HT1080 (cell line): Measurements from ENCODE around the gene PSMD4. TPM values are rescaled to one million over a fixed set of nuclear protein-coding genes. Genes with fewer than 3 reads are reported as not detected.
A peak's percentile ranks its signal among the peaks of the same experiment; 100 is the strongest.

ENCODE experiments used
- DNase-seq: peaks from one replicate; pipeline ENCODE4 v3.0.0-alpha.2; 2015; ENCODE audit warnings: low read depth
- small RNA-seq: library from RNA; depleted of rRNA; stranded (forward); fragments of <200 nt; gene quantifications from one replicate; pipeline ENCODE3, GENCODE V24; 2014
- total RNA-seq: library from RNA; depleted of rRNA; stranded (reverse); fragments of >200 nt; shearing (Covaris generic); gene quantifications from 2 replicates; pipeline ENCODE4 v1.2.3, GENCODE V29; 2014; rRNA removed

Gene PSMD4
- total RNA-seq, 1 experiment from 2014 or later = 233 TPM

- no peak for DNase-seq
These were observed 40.4 kb downstream of the PSMD4 start for GRCh38 chr1:151294742-151295462.

GRCh38 chr1:151309811-151310323 is 55.3 kb downstream of the PSMD4 start:
- no peak for DNase-seq

- no peak for DNase-seq
These were observed 56.5 kb downstream of the PSMD4 start for GRCh38 chr1:151311011-151311410.

GRCh38 chr1:151311589-151312331 is 57.2 kb downstream of the PSMD4 start:
- DNase-seq = peak; percentile 98

GRCh38 chr1:151312411-151312810 is 57.9 kb downstream of the PSMD4 start:
- DNase-seq = no peak

GRCh38 chr1:151312826-151313225 is 58.3 kb downstream of the PSMD4 start:
- no peak for DNase-seq

GRCh38 chr1:151313501-151313900 is 59.0 kb downstream of the PSMD4 start:
- no peak for DNase-seq

GRCh38 chr1:151314137-151314875 is 59.8 kb downstream of the PSMD4 start:
- DNase-seq = peak; percentile 87

- no peak for DNase-seq
These were observed 61.2 kb downstream of the PSMD4 start for GRCh38 chr1:151315565-151316235.

Small RNAs within 50 kb of the gene (small RNA-seq; reads per million reads assigned to genes)
- gene RN7SL444P = not detected

Other genes with a start within 250 kb of the PSMD4 start
- 12.5 and 15.4 TPM in 2 replicates for gene MINDY1, start 247.8 kb upstream of the PSMD4 start, total RNA-seq
- 6.1 and 11.9 TPM in 2 replicates for gene PRUNE1, start 246.3 kb upstream of the PSMD4 start, total RNA-seq
- gene BNIPL, start 218.1 kb upstream of the PSMD4 start, total RNA-seq = 0.10 TPM in 1 of 2 replicates, not detected in the other
- gene C1orf56, start 207.0 kb upstream of the PSMD4 start, total RNA-seq = 2.9 and 5.4 TPM in 2 replicates
- 66.5 and 67.1 TPM in 2 replicates for gene CDC42SE1, start 195.1 kb upstream of the PSMD4 start, total RNA-seq
- gene MLLT11, start 194.3 kb upstream of the PSMD4 start, total RNA-seq = 8.8 and 9.8 TPM in 2 replicates
- 2.4 and 5.5 TPM in 2 replicates for gene GABPB2, start 184.0 kb upstream of the PSMD4 start, total RNA-seq
- 0.80 and 1.5 TPM in 2 replicates for gene SEMA6C, start 108.1 kb upstream of the PSMD4 start, total RNA-seq
- not detected in 2 replicates for gene TNFAIP8L2, start 98.1 kb upstream of the PSMD4 start, total RNA-seq
- gene LYSMD1, start 88.8 kb upstream of the PSMD4 start, total RNA-seq = 8.6 and 9.4 TPM in 2 replicates
- gene SCNM1, start 88.6 kb upstream of the PSMD4 start, total RNA-seq = 60.9 and 69.6 TPM in 2 replicates
- gene TMOD4, start 78.8 kb upstream of the PSMD4 start, total RNA-seq = 0.27 and 0.87 TPM in 2 replicates
- gene VPS72, start 64.5 kb upstream of the PSMD4 start, total RNA-seq = 52.9 and 59.3 TPM in 2 replicates
- 40.7 and 49.6 TPM in 2 replicates for gene PIP5K1A, start 56.2 kb upstream of the PSMD4 start, total RNA-seq
- gene ZNF687, start 27.6 kb downstream of the PSMD4 start, total RNA-seq = 17.6 and 22.2 TPM in 2 replicates
- 37.8 and 50.0 TPM in 2 replicates for gene PI4KB, start 72.7 kb downstream of the PSMD4 start, total RNA-seq
- 34.8 and 46.4 TPM in 2 replicates for gene RFX5, start 92.5 kb downstream of the PSMD4 start, total RNA-seq
- not detected in 2 replicates for gene SELENBP1, start 118.0 kb downstream of the PSMD4 start, total RNA-seq
- gene PSMB4, start 144.8 kb downstream of the PSMD4 start, total RNA-seq = 526 and 564 TPM in 2 replicates
- gene POGZ, start 204.8 kb downstream of the PSMD4 start, total RNA-seq = 13.0 and 27.6 TPM in 2 replicates